Measurements from ENCODE around the gene USP27X.

The USP27X gene

GRCh38 chrX:49880668-49881067 is 1.4 kb downstream of the USP27X start:
- no peak for DNase-seq (ENCODE audit: low spot score)

DNA sequence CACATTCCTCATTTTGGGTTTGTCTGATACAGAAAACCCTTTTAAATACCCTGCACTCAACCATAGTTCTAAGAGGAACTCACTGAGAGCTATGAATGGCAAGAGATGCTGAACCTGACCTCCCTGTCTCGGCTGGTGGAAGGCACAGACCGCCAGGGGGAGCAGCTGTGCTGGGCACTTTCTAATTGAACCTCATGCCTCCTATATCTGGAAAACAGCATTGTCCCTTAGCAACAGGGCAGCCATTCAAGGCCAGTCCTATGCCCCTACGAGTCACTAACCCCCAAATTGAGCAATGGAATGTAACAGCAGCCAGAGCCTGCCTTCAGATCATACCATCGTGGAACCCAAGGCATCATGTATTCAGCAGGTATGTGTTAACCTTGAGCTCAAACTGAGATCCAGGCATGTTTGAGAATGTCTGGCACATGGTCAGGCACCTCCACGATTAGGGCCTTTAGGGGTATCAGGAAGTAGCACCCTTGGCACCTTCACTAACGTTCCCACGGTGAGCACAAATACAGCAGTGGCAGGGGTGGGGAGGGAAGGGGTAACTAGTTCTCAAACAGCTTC is 5.1 kb downstream of the USP27X start:
- DNase-seq (ENCODE audit: low spot score): peak; percentile 64

DNA sequence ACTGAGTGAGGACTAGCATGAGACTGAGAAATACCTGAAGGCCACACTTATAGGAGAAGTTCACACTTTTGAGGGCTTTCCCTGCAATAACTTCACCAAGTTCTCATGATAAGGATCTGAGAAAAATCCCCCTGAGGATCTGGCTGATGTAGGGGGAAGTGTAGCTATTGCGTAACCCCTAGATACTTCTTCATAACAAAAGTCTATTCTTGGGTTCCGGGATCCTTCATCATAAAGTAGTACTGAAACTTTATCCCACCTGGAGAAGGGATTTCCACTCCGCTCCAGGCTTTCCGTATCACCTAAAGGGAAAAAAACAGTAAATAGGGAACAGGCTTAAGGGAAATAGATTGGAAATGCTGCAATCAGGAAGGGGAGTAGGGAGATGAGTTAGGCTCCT is 13.3 kb downstream of the USP27X start:
- DNase-seq (ENCODE audit: low spot score): no peak

GRCh38 chrX:49896951-49897350 is 17.7 kb downstream of the USP27X start:
- DNase-seq (ENCODE audit: low spot score): no peak

DNA sequence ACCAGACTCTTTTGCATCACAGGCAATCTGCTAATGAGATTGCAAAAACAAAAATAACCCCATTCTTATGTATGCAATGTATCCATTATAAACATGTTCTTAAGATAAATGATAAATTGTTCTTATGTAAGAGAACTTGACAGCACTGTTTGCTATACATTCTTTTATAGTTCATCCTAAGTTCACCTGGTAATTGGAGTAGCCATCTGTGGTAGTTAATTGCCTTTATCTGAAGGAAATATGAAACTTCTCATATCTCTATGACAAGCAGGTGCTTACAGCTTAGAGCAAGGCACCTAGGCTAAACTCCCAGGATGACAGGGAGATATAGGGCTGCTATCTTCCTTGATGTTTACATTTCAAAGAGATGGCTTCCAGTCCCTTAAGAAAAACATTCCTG is 21.8 kb downstream of the USP27X start:
- peak; percentile 82 for DNase-seq (ENCODE audit: low spot score)

DNA sequence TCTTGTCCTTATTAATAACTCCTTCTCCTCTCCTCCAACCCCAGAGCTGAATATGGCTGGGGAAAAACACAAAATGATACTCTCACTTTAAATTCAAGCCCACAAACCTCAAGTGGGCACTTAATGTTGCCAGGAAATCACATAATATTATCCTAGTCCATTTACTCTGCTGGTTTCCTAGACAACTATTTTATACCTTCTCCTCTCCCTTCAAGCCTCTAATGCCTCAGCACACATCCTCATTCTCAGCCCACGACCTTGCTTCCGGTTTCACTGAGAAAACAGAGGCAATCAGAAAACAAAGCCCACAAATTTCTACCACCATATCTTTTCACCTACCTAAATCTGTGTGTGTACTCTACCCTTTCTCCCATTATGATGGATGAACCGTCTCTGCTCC is 31.1 kb downstream of the USP27X start:
- DNase-seq (ENCODE audit: low spot score): no peak

DNA sequence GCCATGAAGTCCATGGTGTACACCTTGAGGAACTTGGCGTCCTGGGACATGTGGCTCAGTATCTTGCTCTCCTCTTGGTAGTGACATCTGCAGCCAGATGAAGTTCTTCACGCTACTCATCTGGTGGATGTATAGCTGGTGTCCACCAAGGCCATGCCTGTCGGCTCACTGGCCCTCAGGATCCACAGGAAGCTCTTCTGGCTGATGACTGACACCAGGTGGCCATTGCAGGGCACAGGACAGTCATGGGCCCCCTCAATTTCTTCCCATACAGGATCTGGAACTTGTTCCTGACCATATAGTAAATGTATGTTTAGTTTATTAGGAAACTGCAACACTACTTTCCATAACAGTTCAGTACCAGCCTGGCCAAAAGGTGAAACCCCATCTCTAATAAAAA is 32.8 kb downstream of the USP27X start:
- DNase-seq (ENCODE audit: low spot score): no peak

GRCh38 chrX:49912861-49913260 is 33.6 kb downstream of the USP27X start:
- DNase-seq (ENCODE audit: low spot score): no peak

- DNase-seq (ENCODE audit: low spot score): peak; percentile 48
These were observed 36.3 kb downstream of the USP27X start for GRCh38 chrX:49915361-49916222.

DNA sequence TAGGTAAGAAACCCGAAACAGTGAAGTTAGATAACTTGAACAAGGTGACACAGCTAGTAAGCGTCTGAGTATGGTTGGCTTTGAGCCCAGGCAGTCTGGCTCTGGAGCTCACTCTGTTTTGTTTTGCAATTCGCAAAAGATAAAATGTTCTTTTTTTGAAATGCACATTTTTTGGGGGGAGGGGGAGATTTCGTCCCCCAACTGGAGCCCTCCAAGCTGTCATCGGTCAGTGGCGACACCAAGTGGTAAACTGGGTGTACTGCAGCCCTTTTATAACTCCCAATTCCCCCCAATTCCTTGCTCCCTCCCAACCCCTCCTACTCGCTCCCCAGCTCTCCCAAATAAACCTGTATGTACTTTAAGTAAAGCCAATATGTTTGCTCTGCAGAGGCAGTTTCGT is 40.3 kb downstream of the USP27X start:
- DNase-seq (ENCODE audit: low spot score): peak; percentile 42

GRCh38 chrX:49921109-49921508 is 41.8 kb downstream of the USP27X start:
- DNase-seq (ENCODE audit: low spot score): no peak

DNA sequence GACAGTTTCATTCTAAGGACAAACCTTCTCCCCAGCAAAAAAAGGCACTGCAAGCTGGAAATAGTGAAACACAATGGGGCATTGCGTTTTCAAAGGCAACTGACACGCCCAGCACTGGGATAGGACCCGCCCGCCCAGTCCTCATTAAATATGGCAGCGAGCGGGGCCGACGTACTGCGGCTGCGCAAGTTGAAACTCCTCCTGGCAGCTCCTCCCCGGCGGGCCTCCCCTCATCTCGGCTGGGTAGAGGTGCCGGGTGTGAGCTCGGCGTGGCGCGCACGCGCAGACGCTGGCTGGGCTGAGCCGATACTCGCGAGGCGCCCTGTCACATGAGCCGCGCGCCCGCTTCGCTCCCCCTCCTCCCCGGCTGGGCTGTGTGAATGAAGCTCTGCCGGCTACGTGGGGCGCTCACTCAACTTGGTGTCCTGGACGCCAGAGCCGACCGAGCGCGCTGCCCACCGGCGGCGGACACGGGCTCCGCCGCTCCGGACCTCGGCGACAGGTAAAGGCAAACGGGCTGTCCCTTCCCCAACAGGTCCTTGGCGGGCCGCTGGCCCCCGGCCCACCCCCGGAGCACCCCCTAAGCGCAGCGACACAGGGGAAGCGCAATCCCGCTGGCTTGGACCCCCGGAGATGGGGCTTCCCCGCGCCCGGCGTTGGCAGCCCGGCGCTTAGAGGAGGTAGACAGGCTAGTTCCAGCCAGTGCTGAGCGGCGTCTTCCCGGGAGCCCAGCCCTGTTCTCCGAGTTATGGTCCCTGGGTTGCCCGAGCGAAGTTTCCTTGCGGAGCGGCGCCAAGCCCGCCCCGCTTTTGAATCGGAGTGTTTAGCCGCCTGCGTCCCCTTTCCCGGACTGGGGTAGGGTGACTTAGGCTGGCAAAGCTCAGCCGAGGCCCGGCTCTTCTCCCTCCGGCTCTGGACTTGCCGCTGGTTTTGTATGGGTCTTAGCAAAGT is 43.3 kb downstream of the USP27X start, which contains the start of gene CLCN5:
Gene CLCN5, plus strand, starts transcription at position 306 of the 951 bp plus-strand sequence. CDS start 2,703 bp downstream, outside the sequence.
- peak; percentile 94 for DNase-seq (ENCODE audit: low spot score)

- peak; percentile 50 for DNase-seq (ENCODE audit: low spot score)
These were observed 45.9 kb downstream of the USP27X start for GRCh38 chrX:49925176-49925575.

- no peak for DNase-seq (ENCODE audit: low spot score)
These were observed 50.8 kb downstream of the USP27X start for GRCh38 chrX:49930039-49930438.

All from SK-N-DZ (cell line).